ENCODE data around the gene MIB1.

DNA sequence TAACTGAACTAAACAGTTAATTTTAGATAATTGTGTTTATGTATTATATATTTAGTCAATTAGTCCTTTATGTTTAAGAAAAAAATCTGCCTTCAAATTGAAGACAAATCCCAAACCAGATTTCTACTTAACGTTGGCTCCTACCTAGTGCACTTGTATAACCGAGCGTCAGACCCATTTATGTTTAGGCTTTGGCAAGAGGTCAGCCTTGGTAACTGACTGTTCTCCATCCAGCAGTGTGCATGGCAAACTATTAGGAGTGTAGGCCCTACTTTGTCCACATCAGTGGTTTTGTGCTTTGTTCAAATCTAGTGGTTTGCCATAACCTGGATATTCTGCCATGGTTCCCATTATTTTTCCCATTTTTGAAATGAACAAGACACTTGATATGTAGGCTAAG lies 114.8 kb downstream of the MIB1 start:
- TF ChIP-seq CTCF (IDR thresholded peaks at IDR 0.05) (no peak), POLR2A (IDR thresholded peaks at IDR 0.05) (no peak)
